Measurements from ENCODE around the gene UPF3A. TPM values are rescaled to one million over a fixed set of nuclear protein-coding genes. Genes with fewer than 3 reads are reported as not detected.

Gene UPF3A
- total and polyA plus RNA-seq, 9 of the 15 experiments (the other 6 are each of a cell fraction or from before 2014, with no cell fraction given): 15.6 to 76.5 (median 40.9) TPM

DNA sequence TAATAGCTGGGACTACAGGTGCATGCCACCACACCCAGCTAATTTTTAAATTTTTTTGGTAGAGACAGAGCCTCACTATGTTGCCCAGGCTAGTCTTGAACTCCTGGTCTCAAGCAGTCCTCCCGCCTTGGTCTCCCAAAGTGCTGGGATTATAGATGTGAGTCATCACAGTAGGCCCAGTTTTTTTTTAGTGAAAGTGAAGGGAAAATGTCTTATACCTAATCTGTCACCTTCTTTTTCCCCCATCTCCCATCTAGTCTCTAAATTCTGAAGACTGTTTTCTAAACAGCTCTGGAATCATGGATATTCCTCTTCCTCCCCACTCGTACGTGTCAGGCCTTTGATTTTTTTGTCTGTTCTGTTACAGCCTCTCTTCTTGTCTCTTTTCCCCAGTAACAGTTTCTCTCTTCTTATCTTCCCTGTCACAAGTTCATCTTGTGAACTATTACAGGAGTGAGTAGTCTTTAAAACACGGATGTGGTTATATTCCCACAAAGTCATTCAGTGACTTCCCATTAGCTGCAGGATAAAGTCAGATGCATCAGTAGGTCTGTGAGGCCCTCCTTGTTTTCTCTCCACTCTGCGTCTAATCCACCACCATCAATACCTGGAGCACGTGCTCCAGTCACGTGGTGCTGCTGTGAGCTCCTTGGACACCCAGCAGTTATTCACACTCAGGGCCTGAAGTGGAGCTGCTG lies 43.8 kb upstream of the UPF3A start (continued):
- TF ChIP-seq RFX1 (IDR thresholded peaks at IDR 0.05) (no peak), C11orf30 (IDR thresholded peaks at IDR 0.05; ENCODE audit: low read depth) (no peak), MCM2 (IDR thresholded peaks at IDR 0.05; ENCODE audit: low read depth) (no peak), MAFF (IDR thresholded peaks at IDR 0.05; ENCODE audit: low read length) (no peak), ZNF444 (CRISPR knock-in tag; IDR thresholded peaks at IDR 0.05) (no peak), MBD2 (IDR thresholded peaks at IDR 0.05; ENCODE audit: borderline replicate concordance, low read depth) (no peak), IFI16 (CRISPR knock-in tag; IDR thresholded peaks at IDR 0.05) (no peak), ZNF57 (CRISPR knock-in tag; IDR thresholded peaks at IDR 0.05) (no peak), MTA1 (IDR thresholded peaks at IDR 0.05; ENCODE audit: borderline replicate concordance) (no peak), PML (IDR thresholded peaks at IDR 0.05; ENCODE audit: low read length) (no peak), ZZZ3 (IDR thresholded peaks at IDR 0.05) (no peak), FOS (IDR thresholded peaks at IDR 0.05; ENCODE audit: extremely low read depth, insufficient read length) (no peak), KDM1A (IDR thresholded peaks at IDR 0.05) (peak; percentile 57 to 65; a peak in 3 of 4 replicates), ETS2 (tag; IDR thresholded peaks at IDR 0.05; ENCODE audit: borderline replicate concordance, poor library complexity, severe bottlenecking) (no peak), ZNF197 (CRISPR knock-in tag; IDR thresholded peaks at IDR 0.05; ENCODE audit: low read depth) (no peak)
- TF ChIP-seq, protein P1, sequence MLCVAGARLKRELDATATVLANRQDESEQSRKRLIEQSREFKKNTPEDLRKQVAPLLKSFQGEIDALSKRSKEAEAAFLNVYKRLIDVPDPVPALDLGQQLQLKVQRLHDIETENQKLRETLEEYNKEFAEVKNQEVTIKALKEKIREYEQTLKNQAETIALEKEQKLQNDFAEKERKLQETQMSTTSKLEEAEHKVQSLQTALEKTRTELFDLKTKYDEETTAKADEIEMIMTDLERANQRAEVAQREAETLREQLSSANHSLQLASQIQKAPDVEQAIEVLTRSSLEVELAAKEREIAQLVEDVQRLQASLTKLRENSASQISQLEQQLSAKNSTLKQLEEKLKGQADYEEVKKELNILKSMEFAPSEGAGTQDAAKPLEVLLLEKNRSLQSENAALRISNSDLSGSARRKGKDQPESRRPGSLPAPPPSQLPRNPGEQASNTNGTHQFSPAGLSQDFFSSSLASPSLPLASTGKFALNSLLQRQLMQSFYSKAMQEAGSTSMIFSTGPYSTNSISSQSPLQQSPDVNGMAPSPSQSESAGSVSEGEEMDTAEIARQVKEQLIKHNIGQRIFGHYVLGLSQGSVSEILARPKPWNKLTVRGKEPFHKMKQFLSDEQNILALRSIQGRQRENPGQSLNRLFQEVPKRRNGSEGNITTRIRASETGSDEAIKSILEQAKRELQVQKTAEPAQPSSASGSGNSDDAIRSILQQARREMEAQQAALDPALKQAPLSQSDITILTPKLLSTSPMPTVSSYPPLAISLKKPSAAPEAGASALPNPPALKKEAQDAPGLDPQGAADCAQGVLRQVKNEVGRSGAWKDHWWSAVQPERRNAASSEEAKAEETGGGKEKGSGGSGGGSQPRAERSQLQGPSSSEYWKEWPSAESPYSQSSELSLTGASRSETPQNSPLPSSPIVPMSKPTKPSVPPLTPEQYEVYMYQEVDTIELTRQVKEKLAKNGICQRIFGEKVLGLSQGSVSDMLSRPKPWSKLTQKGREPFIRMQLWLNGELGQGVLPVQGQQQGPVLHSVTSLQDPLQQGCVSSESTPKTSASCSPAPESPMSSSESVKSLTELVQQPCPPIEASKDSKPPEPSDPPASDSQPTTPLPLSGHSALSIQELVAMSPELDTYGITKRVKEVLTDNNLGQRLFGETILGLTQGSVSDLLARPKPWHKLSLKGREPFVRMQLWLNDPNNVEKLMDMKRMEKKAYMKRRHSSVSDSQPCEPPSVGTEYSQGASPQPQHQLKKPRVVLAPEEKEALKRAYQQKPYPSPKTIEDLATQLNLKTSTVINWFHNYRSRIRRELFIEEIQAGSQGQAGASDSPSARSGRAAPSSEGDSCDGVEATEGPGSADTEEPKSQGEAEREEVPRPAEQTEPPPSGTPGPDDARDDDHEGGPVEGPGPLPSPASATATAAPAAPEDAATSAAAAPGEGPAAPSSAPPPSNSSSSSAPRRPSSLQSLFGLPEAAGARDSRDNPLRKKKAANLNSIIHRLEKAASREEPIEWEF (CRISPR knock-in tag; IDR thresholded peaks at IDR 0.05): no peak
- TF ChIP-seq, protein P2, sequence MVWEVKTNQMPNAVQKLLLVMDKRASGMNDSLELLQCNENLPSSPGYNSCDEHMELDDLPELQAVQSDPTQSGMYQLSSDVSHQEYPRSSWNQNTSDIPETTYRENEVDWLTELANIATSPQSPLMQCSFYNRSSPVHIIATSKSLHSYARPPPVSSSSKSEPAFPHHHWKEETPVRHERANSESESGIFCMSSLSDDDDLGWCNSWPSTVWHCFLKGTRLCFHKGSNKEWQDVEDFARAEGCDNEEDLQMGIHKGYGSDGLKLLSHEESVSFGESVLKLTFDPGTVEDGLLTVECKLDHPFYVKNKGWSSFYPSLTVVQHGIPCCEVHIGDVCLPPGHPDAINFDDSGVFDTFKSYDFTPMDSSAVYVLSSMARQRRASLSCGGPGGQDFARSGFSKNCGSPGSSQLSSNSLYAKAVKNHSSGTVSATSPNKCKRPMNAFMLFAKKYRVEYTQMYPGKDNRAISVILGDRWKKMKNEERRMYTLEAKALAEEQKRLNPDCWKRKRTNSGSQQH (CRISPR knock-in tag; IDR thresholded peaks at IDR 0.05): no peak
- TF ChIP-seq, protein P3, sequence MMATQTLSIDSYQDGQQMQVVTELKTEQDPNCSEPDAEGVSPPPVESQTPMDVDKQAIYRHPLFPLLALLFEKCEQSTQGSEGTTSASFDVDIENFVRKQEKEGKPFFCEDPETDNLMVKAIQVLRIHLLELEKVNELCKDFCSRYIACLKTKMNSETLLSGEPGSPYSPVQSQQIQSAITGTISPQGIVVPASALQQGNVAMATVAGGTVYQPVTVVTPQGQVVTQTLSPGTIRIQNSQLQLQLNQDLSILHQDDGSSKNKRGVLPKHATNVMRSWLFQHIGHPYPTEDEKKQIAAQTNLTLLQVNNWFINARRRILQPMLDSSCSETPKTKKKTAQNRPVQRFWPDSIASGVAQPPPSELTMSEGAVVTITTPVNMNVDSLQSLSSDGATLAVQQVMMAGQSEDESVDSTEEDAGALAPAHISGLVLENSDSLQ (IDR thresholded peaks at IDR 0.05): peak; percentile 52; the same call in 1 of the 2 replicates
- TF ChIP-seq, protein P4, sequence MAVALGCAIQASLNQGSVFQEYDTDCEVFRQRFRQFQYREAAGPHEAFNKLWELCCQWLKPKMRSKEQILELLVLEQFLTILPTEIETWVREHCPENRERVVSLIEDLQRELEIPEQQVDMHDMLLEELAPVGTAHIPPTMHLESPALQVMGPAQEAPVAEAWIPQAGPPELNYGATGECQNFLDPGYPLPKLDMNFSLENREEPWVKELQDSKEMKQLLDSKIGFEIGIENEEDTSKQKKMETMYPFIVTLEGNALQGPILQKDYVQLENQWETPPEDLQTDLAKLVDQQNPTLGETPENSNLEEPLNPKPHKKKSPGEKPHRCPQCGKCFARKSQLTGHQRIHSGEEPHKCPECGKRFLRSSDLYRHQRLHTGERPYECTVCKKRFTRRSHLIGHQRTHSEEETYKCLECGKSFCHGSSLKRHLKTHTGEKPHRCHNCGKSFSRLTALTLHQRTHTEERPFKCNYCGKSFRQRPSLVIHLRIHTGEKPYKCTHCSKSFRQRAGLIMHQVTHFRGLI (CRISPR knock-in tag; IDR thresholded peaks at IDR 0.05): no peak

All from K562 (cell line).